Adipocyte (in vitro differentiated cells): ENCODE results near the gene OTUD7B.
A peak's percentile ranks its signal among the peaks of the same experiment; 100 is the strongest.
"Not testable (repeated sequence)": the region's sequence is repeated elsewhere in the genome, so short reads cannot be mapped to it uniquely, and the experiment has no call there.

Experiments
- DNase-seq: peaks from one replicate; pipeline ENCODE4 v3.0.0-alpha.2; 2015; ENCODE audit warnings: low read depth
- H3K27me3 ChIP-seq: replicated peaks from 2 replicates; pipeline ENCODE4 v1.7.0; 2013; ENCODE audit warnings: mild to moderate bottlenecking, low read length, moderate library complexity; ENCODE audit not compliant: control insufficient read depth, insufficient read depth
- H3K36me3 ChIP-seq: 2 replicates; pipeline ENCODE4 v1.7.0; 2013; ENCODE audit warnings: low read length, mild to moderate bottlenecking, moderate library complexity; ENCODE audit not compliant: control insufficient read depth, insufficient read depth, severe bottlenecking
- H3K4me1 ChIP-seq: 2 replicates; pipeline ENCODE4 v1.7.0; 2013; ENCODE audit warnings: mild to moderate bottlenecking, low read length, moderate library complexity; ENCODE audit not compliant: control insufficient read depth, insufficient read depth
- H3K4me3 ChIP-seq: 2 replicates; pipeline ENCODE4 v1.7.0; 2013; ENCODE audit warnings: mild to moderate bottlenecking, low read length, moderate library complexity
- H3K9ac ChIP-seq: 2 replicates; pipeline ENCODE4 v1.7.0; 2013; ENCODE audit warnings: mild to moderate bottlenecking, low read length, moderate library complexity
- H3K9me3 ChIP-seq: 2 replicates; pipeline ENCODE4 v1.7.0; 2013; ENCODE audit warnings: mild to moderate bottlenecking, low read length, moderate library complexity; ENCODE audit not compliant: control insufficient read depth

OTUD7B gene

GRCh38 chr1:149977345-149977744 is 33.2 kb downstream of the OTUD7B start:
- Histone ChIP-seq H3K4me3 (no peak overlapping the region), H3K9ac (no peak overlapping the region), H3K4me1 (peaks cover 13% of the 10 kb centered on the region), H3K27me3 (no peaks in the 10 kb centered on the region), H3K36me3 (peaks cover 43% of the 10 kb centered on the region), H3K9me3 (no peaks in the 10 kb centered on the region)
- DNase-seq = no peak

- Histone ChIP-seq H3K4me3 (no peak overlapping the region), H3K36me3 (peaks cover 82% of the 10 kb centered on the region), H3K9ac (no peak overlapping the region), H3K27me3 (no peaks in the 10 kb centered on the region), H3K4me1 (no peaks in the 10 kb centered on the region), H3K9me3 (no peaks in the 10 kb centered on the region)
- no peak for DNase-seq
Measured at GRCh38 chr1:149972547-149972946, 38.0 kb downstream of the OTUD7B start.

GRCh38 chr1:149967646-149968045 is 42.9 kb downstream of the OTUD7B start:
- Histone ChIP-seq H3K36me3 (peaks cover 79% of the 10 kb centered on the region), H3K4me1 (peaks cover 27% of the 10 kb centered on the region), H3K27me3 (no peaks in the 10 kb centered on the region), H3K4me3 (no peak overlapping the region), H3K9ac (no peak overlapping the region), H3K9me3 (no peaks in the 10 kb centered on the region)
- DNase-seq = no peak

GRCh38 chr1:149967041-149967440 is 43.5 kb downstream of the OTUD7B start:
- Histone ChIP-seq H3K36me3 (peaks cover 73% of the 10 kb centered on the region), H3K27me3 (no peaks in the 10 kb centered on the region), H3K9ac (no peak overlapping the region)

DNA sequence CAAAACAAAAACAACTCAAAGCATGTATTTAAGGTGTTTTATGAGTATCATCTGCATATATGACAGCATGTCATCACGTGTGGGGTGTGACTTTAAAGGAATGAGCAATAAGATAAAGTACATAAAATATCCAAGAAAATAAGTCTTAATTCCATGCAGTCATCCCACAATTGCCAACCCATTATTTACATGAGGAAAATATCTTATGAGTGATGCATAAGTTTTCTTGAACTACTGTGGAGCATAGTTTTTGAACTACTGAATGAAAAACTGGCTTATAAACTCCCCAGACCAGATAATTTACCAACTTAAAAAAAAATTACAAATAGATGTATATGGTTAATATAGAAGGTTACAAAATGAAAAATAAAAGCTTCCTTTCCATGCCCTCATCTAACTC is 44.1 kb downstream of the OTUD7B start:
- H3K9me3 ChIP-seq = no peaks in the 10 kb centered on the region
- H3K9ac ChIP-seq = no peak overlapping the region
- peaks cover 70% of the 10 kb centered on the region for H3K36me3 ChIP-seq
- peaks cover 33% of the 10 kb centered on the region for H3K4me1 ChIP-seq
- DNase-seq = no peak
- no peak overlapping the region for H3K4me3 ChIP-seq
- H3K27me3 ChIP-seq = no peaks in the 10 kb centered on the region

More at GRCh38 chr1:149967041-149967440, 43.5 kb downstream of the OTUD7B start:
- Histone ChIP-seq H3K4me3 (no peak overlapping the region), H3K4me1 (peaks cover 33% of the 10 kb centered on the region), H3K9me3 (no peaks in the 10 kb centered on the region)
- no peak for DNase-seq

DNA sequence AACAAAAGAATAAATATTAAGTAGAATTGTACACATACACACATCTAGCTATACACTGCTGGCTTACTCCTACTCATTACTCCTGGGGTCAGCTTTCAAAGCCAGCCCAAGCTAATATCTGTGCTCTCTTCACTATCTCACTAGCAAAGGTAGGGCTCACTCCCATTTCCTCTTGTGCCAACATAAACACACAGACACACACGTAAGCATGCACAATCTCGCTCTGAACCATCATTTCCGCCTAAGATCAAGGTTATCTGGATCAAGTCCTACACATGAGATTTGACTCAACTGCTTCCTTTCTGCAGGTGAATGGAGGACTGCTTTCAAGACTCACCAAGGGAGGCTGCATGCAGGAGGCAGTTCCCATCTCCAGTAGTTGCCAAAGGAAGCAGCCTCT is 45.1 kb downstream of the OTUD7B start:
- DNase-seq = no peak
- no peak overlapping the region for H3K4me3 ChIP-seq
- peaks cover 33% of the 10 kb centered on the region for H3K4me1 ChIP-seq
- H3K36me3 ChIP-seq = peaks cover 66% of the 10 kb centered on the region
- H3K9ac ChIP-seq = no peak overlapping the region
- no peaks in the 10 kb centered on the region for H3K27me3 ChIP-seq
- no peaks in the 10 kb centered on the region for H3K9me3 ChIP-seq

GRCh38 chr1:149963358-149963757 is 47.2 kb downstream of the OTUD7B start:
- DNase-seq = peak; percentile 85
- Histone ChIP-seq H3K4me1 (peaks cover 33% of the 10 kb centered on the region), H3K9me3 (no peaks in the 10 kb centered on the region), H3K9ac (peak overlapping the region; percentile 60), H3K4me3 (no peak overlapping the region), H3K36me3 (peaks cover 65% of the 10 kb centered on the region), H3K27me3 (no peaks in the 10 kb centered on the region)

- Histone ChIP-seq H3K4me3 (no peak overlapping the region), H3K9ac (peak overlapping the region; percentile 60), H3K36me3 (peaks cover 68% of the 10 kb centered on the region)
Measured at GRCh38 chr1:149962736-149963135, 47.8 kb downstream of the OTUD7B start.

GRCh38 chr1:149962039-149962647 is 48.4 kb downstream of the OTUD7B start:
- Histone ChIP-seq H3K4me1 (peaks cover 33% of the 10 kb centered on the region), H3K9ac (peak overlapping the region; percentile 60), H3K27me3 (no peaks in the 10 kb centered on the region), H3K4me3 (no peak overlapping the region), H3K9me3 (no peaks in the 10 kb centered on the region), H3K36me3 (peaks cover 67% of the 10 kb centered on the region)
- peak; percentile 90 for DNase-seq

More at GRCh38 chr1:149962736-149963135, 47.8 kb downstream of the OTUD7B start:
- Histone ChIP-seq H3K27me3 (no peaks in the 10 kb centered on the region), H3K4me1 (peaks cover 33% of the 10 kb centered on the region), H3K9me3 (no peaks in the 10 kb centered on the region)
- no peak for DNase-seq

GRCh38 chr1:149957548-149957947 is 53.0 kb downstream of the OTUD7B start:
- not testable (repeated sequence) for H3K4me3 ChIP-seq, H3K4me1 ChIP-seq, DNase-seq, H3K9ac ChIP-seq, H3K27me3 ChIP-seq, H3K9me3 ChIP-seq
- peaks cover 40% of the 10 kb centered on the region for H3K36me3 ChIP-seq

DNA sequence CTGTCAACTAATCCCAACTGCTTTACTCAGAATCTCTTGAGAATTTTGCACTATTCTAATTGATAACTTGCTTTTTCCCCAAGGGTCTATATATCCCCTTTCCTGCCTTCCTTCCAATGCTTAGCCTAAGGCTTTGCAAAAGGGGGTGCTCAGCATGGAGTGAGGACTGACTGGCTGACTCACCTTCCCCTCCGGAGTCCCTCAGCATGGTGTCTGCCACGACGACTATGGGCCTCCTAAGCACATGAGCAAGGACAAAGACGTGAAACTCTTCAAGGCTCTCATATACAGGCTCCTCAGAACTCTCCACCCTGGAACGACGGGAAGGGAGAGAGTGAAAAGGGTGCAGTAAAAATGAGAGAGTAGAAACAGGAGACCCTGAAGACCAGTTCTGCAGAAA is 60.6 kb downstream of the OTUD7B start:
- DNase-seq = no peak
- Histone ChIP-seq H3K4me1 (no peaks in the 10 kb centered on the region), H3K27me3 (no peaks in the 10 kb centered on the region), H3K4me3 (no peak overlapping the region), H3K9ac (no peak overlapping the region), H3K36me3 (peaks cover 51% of the 10 kb centered on the region), H3K9me3 (no peaks in the 10 kb centered on the region)

- peaks cover 61% of the 10 kb centered on the region for H3K36me3 ChIP-seq
- no peak overlapping the region for H3K4me3 ChIP-seq
- no peak for DNase-seq
- H3K4me1 ChIP-seq = peaks cover 10% of the 10 kb centered on the region
- no peak overlapping the region for H3K9ac ChIP-seq
- no peaks in the 10 kb centered on the region for H3K27me3 ChIP-seq
- no peaks in the 10 kb centered on the region for H3K9me3 ChIP-seq
Measured at GRCh38 chr1:149945206-149945605, 65.3 kb downstream of the OTUD7B start.
